K562 (cell line): Measurements from ENCODE around the gene NR6A1. TPM values are rescaled to one million over a fixed set of nuclear protein-coding genes. Genes with fewer than 3 reads are reported as not detected.

Source experiments
- ATAC-seq: fragments of 200-7000 bp; cut with Tn5 transposase; 3 replicates; pipeline ENCODE4 v1.9.1; 2020; ENCODE audit warnings: moderate library complexity
- BruUV-seq: library from RNA; stranded (reverse); fragments of 400-500 nt; replicated peaks from 2 replicates; lab custom pipeline; 2021; lab: Mats Ljungman, UMichigan
- CTCF ChIA-PET: fragments of 300-600 bp; formaldehyde crosslinking; extraction: SDS; loops from one replicate; lab custom pipeline; 2021; ENCODE audit warnings: low intra/inter-chr PET ratio; lab: Yijun Ruan, JAX
- POLR2A ChIA-PET: fragments of 300-600, 350-650 bp; sonication (Branson Sonifier 250); formaldehyde crosslinking; extraction: SDS; loops from one replicate; lab custom pipeline; 2021; ENCODE audit warnings: antibody characterized with exemption, inconsistent platforms; lab: Yijun Ruan, JAX
- DNase-seq, 4 experiments: peaks; one replicate each; pipeline versions ENCODE4 v3.0.0 to v3.0.0-alpha.2; 2011 to 2018; ENCODE audit warnings: low spot score in 3 of 4, mixed read lengths in 3 of 4; ENCODE audit errors: extremely low read depth in 1 of 4
- FAIRE-seq: peaks from 2 replicates; lab custom pipeline; 2011; peaks lifted over from hg19 to GRCh38; lab: Jason Lieb, UNC
- H2AFZ ChIP-seq: 2 replicates; pipeline ENCODE4 v1.6.0; 2011; ENCODE audit warnings: low read depth, low read length, control low read depth, inconsistent platforms
- H3K27ac ChIP-seq: fragments of 200-600 bp; 3 replicates; pipeline ENCODE4 v1.8.0; 2011; ENCODE audit warnings: low read depth, mild to moderate bottlenecking, control low read depth, inconsistent platforms, low read length, moderate library complexity, mixed read lengths; ENCODE audit errors: extremely low read depth
- H3K27me3 ChIP-seq, 2 experiments: fragments of 300-600 bp in 1 of 2; 2 replicates in 1 of 2; 3 replicates in 1 of 2; pipeline versions ENCODE4 v1.6.0 to v1.8.0; 2011; ENCODE audit warnings: inconsistent platforms in 2 of 2, low read length in 2 of 2, mild to moderate bottlenecking in 1 of 2, mixed read lengths in 1 of 2, moderate library complexity in 1 of 2; ENCODE audit not compliant: control insufficient read depth in 2 of 2, insufficient read depth in 2 of 2
- H3K36me3 ChIP-seq: fragments of 300-600 bp; 3 replicates; pipeline ENCODE4 v1.8.0; 2011; ENCODE audit warnings: mild to moderate bottlenecking, low read length, inconsistent platforms; ENCODE audit not compliant: control insufficient read depth, insufficient read depth
- H3K4me1 ChIP-seq, 2 experiments: fragments of 200-600 bp in 1 of 2; replicated peaks in 1 of 2; 2 replicates in 1 of 2; 3 replicates in 1 of 2; pipeline versions ENCODE4 v1.5.1 to v1.8.0; 2011; ENCODE audit warnings: inconsistent platforms in 2 of 2, low read length in 2 of 2, mild to moderate bottlenecking in 1 of 2, mixed read lengths in 1 of 2, moderate library complexity in 1 of 2; ENCODE audit not compliant: control insufficient read depth in 2 of 2, insufficient read depth in 2 of 2
- H3K4me2 ChIP-seq: 2 replicates; pipeline ENCODE4 v1.6.1; 2011; ENCODE audit warnings: low read length, control low read depth, inconsistent platforms, mixed read lengths; ENCODE audit not compliant: insufficient read depth
- H3K4me3 ChIP-seq: fragments of 200-600 bp; sonication (generic), shearing (Covaris generic); 2 replicates; pipeline ENCODE4 v1.5.1; 2016; ENCODE audit warnings: control low read depth, inconsistent platforms
- H3K79me2 ChIP-seq: fragments of 200-600 bp; 3 replicates; pipeline ENCODE4 v1.8.0; 2011; ENCODE audit warnings: low read length, inconsistent platforms; ENCODE audit not compliant: control insufficient read depth, insufficient read depth
- H3K9ac ChIP-seq, 2 experiments: 2 replicates each; pipeline versions ENCODE4 v1.6.0 to v1.6.1; 2011; ENCODE audit warnings: low read depth in 2 of 2, low read length in 2 of 2, control low read depth in 1 of 2, inconsistent platforms in 1 of 2, mild to moderate bottlenecking in 1 of 2, mixed read lengths in 1 of 2; ENCODE audit not compliant: insufficient read depth in 1 of 2
- H3K9me1 ChIP-seq: one replicate; pipeline ENCODE4 v1.6.0; 2011; ENCODE audit warnings: inconsistent platforms, mild to moderate bottlenecking, low read length, moderate library complexity; ENCODE audit not compliant: control insufficient read depth, insufficient read depth
- H3K9me3 ChIP-seq: replicated peaks from 2 replicates; pipeline ENCODE4 v1.5.1; 2011; ENCODE audit warnings: low read depth, low read length, inconsistent platforms; ENCODE audit not compliant: control insufficient read depth, insufficient read depth
- H4K20me1 ChIP-seq: replicated peaks from 2 replicates; pipeline ENCODE4 v1.6.1; 2011; ENCODE audit warnings: low read length, inconsistent platforms, mixed read lengths; ENCODE audit not compliant: control insufficient read depth, insufficient read depth
- BACH1 ChIP-seq: fragments of 200-800 bp; sonication (Bioruptor generic); IDR thresholded peaks from 2 replicates; pipeline ENCODE4 v1.6.1; 2016; ENCODE audit warnings: missing genetic modification characterization, missing compliant biosample characterization
- POLR2A ChIP-seq: fragments of 450-650 bp; conservative IDR thresholded peaks from 2 replicates; pipeline ENCODE4 v1.6.1; 2016
- POLR3G ChIP-seq: IDR thresholded peaks from 2 replicates; pipeline ENCODE4 v1.6.1; 2011; ENCODE audit not compliant: insufficient read length, insufficient replicate concordance; ENCODE audit errors: extremely low read depth
- SREBF1 ChIP-seq: fragments of 150-350 bp; IDR thresholded peaks from 2 replicates; pipeline ENCODE4 v1.6.1; 2014; ENCODE audit warnings: antibody characterized with exemption, low read depth, low read length, borderline replicate concordance
- SRSF3 ChIP-seq: fragments of 200-400 bp; formaldehyde crosslinking; IDR thresholded peaks from 2 replicates; pipeline ENCODE4 v1.6.1; 2016; ENCODE audit warnings: mild to moderate bottlenecking, low read length, moderate library complexity; ENCODE audit not compliant: insufficient read depth
- ZBTB5 ChIP-seq: fragments of 450-650 bp; IDR thresholded peaks from 2 replicates; pipeline ENCODE4 v1.6.1; 2017; ENCODE audit warnings: antibody characterized with exemption
- ZNF507 ChIP-seq: conservative IDR thresholded peaks from 2 replicates; pipeline ENCODE4 v1.6.1; 2017; ENCODE audit warnings: missing genetic modification characterization, missing compliant biosample characterization
- WGBS: fragments of 100-300 bp; shearing (Covaris generic); methylation state at CpG from one replicate; pipeline ENCODE4 v1.1.6; 2016; ENCODE audit warnings: low coverage, mixed read lengths; ENCODE audit not compliant: insufficient coverage; ENCODE audit errors: missing lambda C conversion rate; 5-methylcytosine and 5-hydroxymethylcytosine counted together
- in situ Hi-C: fragments of 300-500 bp; cut with MboI; formaldehyde crosslinking; loops from 4 replicates; pipeline ENCODE4 v1.15.0; 2018; ENCODE audit warnings: inconsistent platforms, mixed read lengths
- intact Hi-C: fragments of 100-400 bp; cut with micrococcal nuclease; formaldehyde crosslinking; loops from 2 replicates; pipeline ENCODE4 v1.14.2; 2022
- polyA plus RNA-seq, 8 experiments: library from polyadenylated mRNA; depleted of rRNA in 4 of 8; stranded (reverse) in 5 of 8; unstranded in 3 of 8; fragments of >200 nt; fragmentation: Nextera tagmentation in 2 of 8; fragmentation: Illumina TruSeq in 1 of 8; extraction: Ambion mirVana in 2 of 8; extraction: Trizol in 1 of 8; gene quantifications; 2 replicates each; pipeline versions ENCODE4 v1.2.1 to v1.2.3, GENCODE V29; 2011 to 2014; ENCODE audit warnings: inconsistent platforms in 1 of 8, missing spikeins in 1 of 8
- total RNA-seq, 7 experiments: library from RNA; depleted of rRNA in 6 of 7; stranded (reverse); fragments of >200 nt in 6 of 7; fragmentation: Illumina TruSeq in 2 of 7; extraction: Trizol in 2 of 7; gene quantifications; 2 replicates each; pipeline versions ENCODE4 v1.2.1 to v1.2.3, GENCODE V29; 2011 to 2021; ENCODE audit warnings: low replicate concordance in 1 of 7
- TF ChIP-seq, protein P1 (sequence below): sonication (generic); formaldehyde crosslinking; IDR thresholded peaks from 2 replicates; pipeline ENCODE4 v1.9.0; 2022; ENCODE audit warnings: mild to moderate bottlenecking, missing genetic modification reagents
- TF ChIP-seq, protein P2 (sequence below), 2 experiments: fragments of 450-650 bp in 1 of 2; sonication (generic) in 1 of 2; formaldehyde crosslinking in 1 of 2; IDR thresholded peaks; 2 replicates each; pipeline versions ENCODE4 v1.7.1 to v1.9.0; 2016 to 2022; ENCODE audit warnings: inconsistent platforms in 1 of 2, mild to moderate bottlenecking in 1 of 2, missing genetic modification reagents in 1 of 2

Gene NR6A1
- total and polyA plus RNA-seq, 9 of the 15 experiments (the other 6 are each of a cell fraction or from before 2014, with no cell fraction given) = 9.7 to 55.4 (median 28.3) TPM

GRCh38 chr9:124793015-124793541 lies 22.0 kb upstream of the NR6A1 start:
- H3K9me1 ChIP-seq = no peaks in the 10 kb centered on the region
- no TSS peak for BruUV-seq
- WGBS = 15% methylated on average over 9 of the region's 9 CpGs
- CTCF ChIA-PET = interaction anchor here (3.1 kb wide), 1 partner anchor 60 kb away, joined by 25 read pairs; the partner anchor contains the start of gene WDR38
- TF ChIP-seq ZNF507 (tag) = no peak
- TF ChIP-seq, protein P1, sequence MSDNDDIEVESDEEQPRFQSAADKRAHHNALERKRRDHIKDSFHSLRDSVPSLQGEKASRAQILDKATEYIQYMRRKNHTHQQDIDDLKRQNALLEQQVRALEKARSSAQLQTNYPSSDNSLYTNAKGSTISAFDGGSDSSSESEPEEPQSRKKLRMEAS = 0 out of 2 replicates have a peak, but pooled peaks have one; percentile 16
- no peak for TF ChIP-seq SREBF1
- TF ChIP-seq BACH1 (tag) = no peak
- TF ChIP-seq POLR3G = no peak
- TF ChIP-seq, protein P2, sequence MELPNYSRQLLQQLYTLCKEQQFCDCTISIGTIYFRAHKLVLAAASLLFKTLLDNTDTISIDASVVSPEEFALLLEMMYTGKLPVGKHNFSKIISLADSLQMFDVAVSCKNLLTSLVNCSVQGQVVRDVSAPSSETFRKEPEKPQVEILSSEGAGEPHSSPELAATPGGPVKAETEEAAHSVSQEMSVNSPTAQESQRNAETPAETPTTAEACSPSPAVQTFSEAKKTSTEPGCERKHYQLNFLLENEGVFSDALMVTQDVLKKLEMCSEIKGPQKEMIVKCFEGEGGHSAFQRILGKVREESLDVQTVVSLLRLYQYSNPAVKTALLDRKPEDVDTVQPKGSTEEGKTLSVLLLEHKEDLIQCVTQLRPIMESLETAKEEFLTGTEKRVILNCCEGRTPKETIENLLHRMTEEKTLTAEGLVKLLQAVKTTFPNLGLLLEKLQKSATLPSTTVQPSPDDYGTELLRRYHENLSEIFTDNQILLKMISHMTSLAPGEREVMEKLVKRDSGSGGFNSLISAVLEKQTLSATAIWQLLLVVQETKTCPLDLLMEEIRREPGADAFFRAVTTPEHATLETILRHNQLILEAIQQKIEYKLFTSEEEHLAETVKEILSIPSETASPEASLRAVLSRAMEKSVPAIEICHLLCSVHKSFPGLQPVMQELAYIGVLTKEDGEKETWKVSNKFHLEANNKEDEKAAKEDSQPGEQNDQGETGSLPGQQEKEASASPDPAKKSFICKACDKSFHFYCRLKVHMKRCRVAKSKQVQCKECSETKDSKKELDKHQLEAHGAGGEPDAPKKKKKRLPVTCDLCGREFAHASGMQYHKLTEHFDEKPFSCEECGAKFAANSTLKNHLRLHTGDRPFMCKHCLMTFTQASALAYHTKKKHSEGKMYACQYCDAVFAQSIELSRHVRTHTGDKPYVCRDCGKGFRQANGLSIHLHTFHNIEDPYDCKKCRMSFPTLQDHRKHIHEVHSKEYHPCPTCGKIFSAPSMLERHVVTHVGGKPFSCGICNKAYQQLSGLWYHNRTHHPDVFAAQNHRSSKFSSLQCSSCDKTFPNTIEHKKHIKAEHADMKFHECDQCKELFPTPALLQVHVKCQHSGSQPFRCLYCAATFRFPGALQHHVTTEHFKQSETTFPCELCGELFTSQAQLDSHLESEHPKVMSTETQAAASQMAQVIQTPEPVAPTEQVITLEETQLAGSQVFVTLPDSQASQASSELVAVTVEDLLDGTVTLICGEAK (IDR thresholded peaks at IDR 0.05) = no peak
- TF ChIP-seq, protein P2 (CRISPR knock-in tag; IDR thresholded peaks at IDR 0.05) = no peak
- TF ChIP-seq SRSF3 = no peak
- no peak for TF ChIP-seq ZBTB5
- no peak for TF ChIP-seq POLR2A
- TF ChIP-seq, all 486 proteins: peak for 1
- Histone ChIP-seq H4K20me1 (no peaks in the 10 kb centered on the region), H3K36me3 (no peaks in the 10 kb centered on the region), H3K4me2 (no peak overlapping the region), H3K9ac (0 out of 4 replicates have a peak overlapping the region, but pooled peaks of 1 of the 2 experiments have one; percentile 1), H2AFZ (no peak overlapping the region), H3K4me1 (peaks cover 0 to 14% of the 10 kb centered on the region in 2 experiments; a peak in 2 of 5 replicates), H3K9me3 (no peaks in the 10 kb centered on the region), H3K27ac (no peak overlapping the region), H3K79me2 (no peaks in the 10 kb centered on the region), H3K27me3 (peaks cover 0 to 11% of the 10 kb centered on the region in 2 experiments; a peak in 2 of 5 replicates), H3K4me3 (no peak overlapping the region)
- no peak for ATAC-seq
- no peak for FAIRE-seq
- POLR2A ChIA-PET = interaction anchor here (0.8 kb wide), 1 partner anchor 40 kb away, joined by 4 read pairs; no protein-coding TSS in a partner anchor
- intact Hi-C loops (no loop called here), in situ Hi-C loops (loop anchor here (10.0 kb wide), 1 partner anchor 52 kb away; no protein-coding TSS in a partner anchor)
- DNase-seq = no peak
